GM18519 (cell line): Measurements from ENCODE around the gene PGP.
"Not testable (repeated sequence)": the region's sequence is repeated elsewhere in the genome, so short reads cannot be mapped to it uniquely, and the experiment has no call there.

ENCODE experiments used
- ATAC-seq: cut with Tn5 transposase; IDR thresholded peaks from one replicate; pipeline ENCODE4 v1.9.1; 2021; ENCODE audit warnings: mild to moderate bottlenecking, moderate library complexity; ENCODE audit not compliant: unreplicated experiment, low FRiP score

Gene PGP

GRCh38 chr16:2204416-2205103 lies 10.1 kb downstream of the PGP start:
- no peak for ATAC-seq

DNA sequence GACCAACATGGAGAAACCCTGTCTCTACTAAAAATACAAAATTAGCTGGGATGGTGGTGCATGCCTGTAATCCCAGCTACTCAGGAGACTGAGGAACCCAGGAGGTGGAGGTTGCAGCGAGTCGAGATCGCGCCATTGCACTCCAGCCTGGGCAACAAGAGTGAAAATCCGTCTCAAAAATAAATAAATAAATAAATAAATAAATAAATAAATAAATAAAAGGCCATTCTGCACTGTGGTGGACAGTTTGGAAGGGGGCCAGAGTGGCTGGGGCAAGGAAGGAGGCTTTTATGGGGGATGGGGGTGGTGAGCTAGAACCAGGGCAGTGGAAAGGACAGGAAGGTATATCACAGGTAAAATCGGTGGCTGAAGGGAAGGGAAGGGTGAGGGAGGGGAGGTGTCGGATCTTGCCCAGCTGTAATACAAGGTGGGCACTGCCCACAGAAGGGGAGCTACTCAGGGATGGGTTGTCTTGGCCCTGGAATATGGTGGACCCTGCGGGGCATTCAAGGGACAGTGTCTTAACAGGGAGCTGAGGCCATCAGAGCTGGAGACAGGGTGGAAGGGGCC lies 11.4 kb downstream of the PGP start:
- not testable (repeated sequence) for ATAC-seq

- ATAC-seq = no peak
These were observed 14.3 kb downstream of the PGP start for GRCh38 chr16:2200313-2200712.

GRCh38 chr16:2199621-2200139 lies 15.0 kb downstream of the PGP start:
- no peak for ATAC-seq

DNA sequence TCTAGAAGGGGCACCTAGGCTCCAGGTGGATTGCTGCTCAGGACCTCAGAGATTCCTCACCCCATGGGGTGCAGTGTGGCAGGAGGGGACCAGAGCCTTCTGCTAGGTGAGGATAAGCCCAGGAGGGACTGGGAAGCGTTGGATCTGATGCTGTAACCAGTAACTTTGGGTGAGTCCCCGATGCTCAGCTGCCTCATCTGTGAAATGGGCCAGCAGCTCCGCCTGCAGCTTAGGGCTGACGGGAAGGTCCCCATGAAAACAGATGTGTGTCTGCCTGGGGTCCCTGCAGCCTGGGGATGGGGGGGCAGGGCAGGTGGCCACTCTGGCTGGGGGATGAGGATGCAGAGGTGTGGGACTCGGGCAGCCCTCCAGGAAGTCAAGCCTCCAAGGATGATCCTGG lies 15.5 kb downstream of the PGP start:
- no peak for ATAC-seq

DNA sequence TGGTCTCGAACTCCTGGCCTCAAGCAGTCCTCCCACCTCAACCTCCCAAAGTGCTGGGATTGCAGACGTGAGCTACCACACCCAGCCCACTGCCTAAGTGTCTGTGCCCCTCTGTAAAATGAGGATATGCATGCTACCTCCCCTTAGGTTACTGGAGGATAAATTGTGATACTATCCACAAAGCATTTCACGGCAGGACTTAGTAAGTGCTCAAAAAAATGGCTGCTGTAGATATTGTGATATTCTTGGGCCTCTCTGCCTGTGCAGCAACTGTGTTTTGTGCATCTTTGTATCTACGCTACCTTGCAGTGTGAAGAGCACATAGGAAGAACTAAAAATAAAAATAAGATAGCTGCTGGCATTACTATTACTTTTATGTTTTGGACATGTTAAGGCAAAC lies 16.4 kb downstream of the PGP start:
- no peak for ATAC-seq

DNA sequence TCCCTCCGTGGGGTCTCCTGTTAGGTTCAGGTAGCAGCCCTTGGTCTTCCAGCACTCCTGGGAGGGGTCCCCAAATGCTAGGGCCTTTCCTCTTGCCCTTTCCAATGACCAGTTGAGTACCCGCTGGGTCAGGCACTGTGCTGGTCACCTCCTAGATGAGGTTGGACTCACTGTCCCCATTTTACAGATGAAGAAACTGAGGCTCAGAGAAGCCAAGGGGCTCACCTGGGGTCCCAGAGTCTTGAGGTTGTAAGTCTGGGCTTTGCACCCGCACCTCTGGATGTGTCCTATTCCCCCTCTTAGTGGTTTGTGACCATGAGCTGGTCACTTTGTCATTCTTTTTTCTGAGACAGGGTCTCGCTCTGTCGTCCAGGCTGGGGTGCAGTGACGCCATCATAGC lies 16.9 kb downstream of the PGP start:
- no peak for ATAC-seq

- no peak for ATAC-seq
These were observed 17.6 kb downstream of the PGP start for GRCh38 chr16:2196981-2197511.

DNA sequence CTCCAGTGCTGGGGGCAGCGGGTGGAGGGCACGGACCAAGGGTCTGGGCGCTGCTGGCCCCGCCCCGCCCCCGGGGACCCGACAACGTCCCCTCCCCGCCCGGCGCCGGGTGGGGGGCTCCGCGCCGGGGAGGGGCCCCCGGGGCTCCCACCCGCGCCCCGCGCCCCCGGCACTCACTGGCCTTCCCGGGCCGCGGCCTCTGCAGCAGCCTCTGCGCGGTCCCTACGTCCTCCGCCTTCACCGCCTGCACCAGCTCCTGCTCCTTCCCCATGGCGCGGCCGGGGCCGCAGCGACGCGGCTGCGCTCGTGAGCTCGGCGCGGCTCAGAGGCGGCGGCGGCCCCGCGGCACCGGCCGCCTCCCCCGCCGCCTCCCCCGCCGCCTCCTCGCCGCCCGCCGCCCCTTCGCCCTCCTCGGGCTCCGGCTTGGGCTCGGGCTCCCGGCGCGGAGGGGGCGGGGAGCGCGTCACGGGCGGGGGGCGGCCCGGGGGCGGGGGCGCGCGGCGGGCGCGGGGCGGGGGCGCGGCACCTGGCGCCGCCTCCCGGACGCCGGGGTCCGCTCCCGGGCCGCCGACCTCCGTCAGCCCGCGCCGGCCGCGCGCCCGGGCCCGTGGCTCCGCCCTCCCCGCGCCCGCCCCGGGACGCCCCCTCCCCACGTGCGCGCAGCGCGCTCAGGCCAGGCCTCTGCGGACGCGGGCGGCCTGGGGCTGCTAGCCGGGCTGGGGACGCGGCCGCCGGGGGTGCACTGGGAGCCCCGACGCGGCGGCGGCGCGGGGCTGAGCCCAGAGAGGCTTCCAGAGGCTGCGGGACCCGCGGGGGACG lies 18.3 kb downstream of the PGP start, which contains the start of gene CASKIN1:
TSS of gene CASKIN1 (minus strand) at position 444 of the 819 bp plus-strand sequence. CDS start at position 271, 173 bp downstream.
- no peak for ATAC-seq

DNA sequence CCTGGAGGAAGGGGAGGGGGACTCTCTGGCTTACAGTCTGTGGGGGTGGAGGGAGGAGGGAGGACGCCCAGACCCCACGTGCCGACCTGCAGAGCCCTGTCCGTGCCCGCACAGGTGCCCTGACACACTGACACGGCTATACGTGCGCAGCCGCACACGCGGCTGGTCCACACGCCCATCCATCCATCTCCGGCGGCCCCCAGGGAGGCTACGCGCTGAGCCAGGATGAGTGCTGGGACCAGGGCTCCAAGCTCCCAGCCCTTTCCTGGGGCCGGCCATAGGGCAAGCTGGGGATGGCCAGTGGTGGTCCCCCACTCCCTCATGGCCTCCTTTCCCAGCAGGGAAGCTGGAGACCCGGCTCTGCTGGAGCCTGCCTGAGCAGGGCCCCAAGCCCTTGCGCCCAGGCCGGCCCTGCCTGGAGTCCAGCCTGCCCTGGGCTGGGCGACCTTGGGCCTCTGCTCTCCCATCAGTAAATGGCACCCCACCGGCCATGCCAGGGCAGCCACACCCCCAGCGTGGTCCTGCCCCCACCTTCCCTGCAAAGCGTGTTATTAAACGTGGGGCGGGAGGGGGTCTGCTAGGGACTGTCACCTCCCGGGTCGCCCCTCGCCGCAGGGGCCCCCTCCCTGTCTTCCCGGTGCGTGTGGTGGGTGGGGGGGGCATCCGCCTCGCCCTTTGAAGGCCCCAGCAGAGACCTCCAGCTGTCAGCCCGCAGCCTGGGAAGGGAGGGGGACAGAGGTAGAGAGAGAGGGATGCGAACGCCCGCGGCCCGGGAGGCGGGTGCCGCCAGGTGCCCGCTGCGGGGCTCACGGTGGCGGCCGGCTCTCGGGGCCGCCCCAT lies 19.1 kb downstream of the PGP start:
- ATAC-seq = no peak

- no peak for ATAC-seq
These were observed 19.8 kb downstream of the PGP start for GRCh38 chr16:2194852-2195321.

- no peak for ATAC-seq
These were observed 20.3 kb downstream of the PGP start for GRCh38 chr16:2194166-2194834.

DNA sequence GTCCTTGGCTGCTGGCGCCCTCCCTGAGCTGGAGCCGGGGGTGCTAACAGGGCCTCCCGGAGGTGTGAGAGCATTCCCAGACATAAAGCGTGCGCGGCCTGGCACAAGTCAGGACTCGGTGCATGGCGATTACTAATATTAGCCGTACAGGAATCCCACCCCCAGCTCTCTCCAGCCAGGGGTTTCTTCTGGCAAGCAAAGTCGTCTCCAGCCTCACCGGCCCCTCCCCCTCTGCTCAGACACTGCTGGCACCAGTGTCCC lies 23.3 kb downstream of the PGP start:
- no peak for ATAC-seq

- no peak for ATAC-seq
These were observed 23.8 kb downstream of the PGP start for GRCh38 chr16:2190659-2191445.

DNA sequence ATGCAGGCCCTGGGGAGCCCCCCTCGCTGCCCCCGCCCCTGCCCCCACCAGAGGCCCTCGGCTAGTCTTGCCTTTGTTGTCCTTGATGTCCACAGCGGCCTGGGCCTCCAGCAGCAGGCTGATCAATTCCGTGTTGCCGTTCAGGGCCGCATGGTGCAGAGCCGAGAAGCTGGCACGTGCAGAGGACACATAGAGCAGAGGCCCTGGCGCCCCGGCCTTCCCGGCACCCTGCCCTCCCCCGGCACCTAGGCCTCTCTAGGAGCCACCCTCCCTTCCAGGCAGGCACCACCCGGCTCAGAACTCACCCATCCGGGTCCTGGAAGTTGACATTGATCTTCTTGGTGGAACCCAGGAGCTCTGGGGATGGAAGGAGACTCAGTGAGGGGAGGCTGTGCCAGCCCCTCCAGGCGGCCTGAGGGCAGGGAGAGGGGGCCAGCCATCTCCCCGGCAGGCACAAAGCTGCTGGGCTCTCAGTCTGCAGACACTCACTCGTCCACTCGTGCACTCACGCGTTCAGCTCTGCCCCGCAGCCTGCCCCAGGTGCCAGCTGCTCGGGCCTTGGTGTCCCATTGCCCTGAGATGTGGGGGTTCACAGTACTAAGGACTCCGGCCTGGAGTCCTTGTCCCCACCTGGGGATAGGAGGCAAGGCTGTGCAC lies 24.5 kb downstream of the PGP start:
- ATAC-seq = no peak

DNA sequence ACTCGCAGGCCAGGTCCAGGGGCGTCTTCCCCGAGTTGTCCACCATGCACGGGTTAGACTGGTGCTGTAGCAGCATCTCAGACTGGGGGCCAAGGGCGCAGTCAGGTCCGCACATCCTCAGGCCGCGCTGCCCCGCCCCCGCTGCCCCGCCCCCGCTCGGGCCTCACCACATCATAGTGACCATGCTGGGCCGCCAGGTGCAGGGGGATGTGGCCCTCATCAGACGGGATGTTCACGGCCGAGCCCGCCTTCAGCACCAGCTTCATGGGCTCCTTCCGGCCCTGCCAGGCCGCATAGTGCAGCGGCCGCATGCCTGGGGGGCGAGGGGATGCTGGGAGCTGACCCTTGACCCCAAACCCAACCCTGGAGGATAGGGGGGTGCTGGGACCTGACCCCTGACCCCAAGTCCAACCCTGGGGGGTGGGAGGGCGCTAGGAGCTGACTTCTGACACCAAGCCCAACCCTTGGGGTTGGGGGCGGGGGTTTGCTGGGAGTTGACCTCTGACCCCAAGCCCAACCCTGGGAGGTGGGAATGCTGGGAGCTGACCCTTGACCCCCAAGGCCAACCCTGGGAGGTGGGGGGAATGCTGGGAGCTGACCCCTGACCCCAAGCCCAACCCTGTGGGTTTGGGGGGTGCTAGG lies 25.3 kb downstream of the PGP start:
- no peak for ATAC-seq

DNA sequence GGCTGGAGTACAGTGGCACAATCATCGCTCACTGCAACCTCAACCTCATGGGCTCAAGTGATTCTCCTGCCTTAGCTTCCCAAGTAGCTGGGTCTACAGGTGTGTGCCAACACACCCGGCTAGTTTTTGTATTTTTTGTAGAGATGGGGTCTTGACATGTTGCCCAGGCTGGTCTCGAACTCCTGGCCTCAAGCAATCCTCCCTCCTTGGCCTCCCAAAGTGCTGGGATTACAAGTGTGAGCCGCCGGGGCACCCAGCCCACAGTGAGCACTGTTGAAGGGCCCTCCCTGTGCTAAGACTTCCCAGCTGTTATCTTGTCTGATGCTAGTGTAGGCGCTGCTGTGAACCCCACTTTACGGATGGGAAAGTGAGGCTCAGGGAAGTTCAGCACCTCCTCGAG lies 26.2 kb downstream of the PGP start:
- ATAC-seq = no peak

- ATAC-seq = no peak
These were observed 27.4 kb downstream of the PGP start for GRCh38 chr16:2187212-2187611.
